A549 (cell line): ENCODE measurements around the gene TOMM20.

Experiments
- CEBPB ChIP-seq, 2 experiments: fragments of >200 bp in 1 of 2; sonication (Bioruptor Twin) in 1 of 2; formaldehyde crosslinking in 1 of 2; IDR thresholded peaks; 2 replicates each; pipeline ENCODE4 v1.6.1; 2012 to 2016
- CHD2 ChIP-seq: fragments of 150-350 bp; IDR thresholded peaks from 2 replicates; pipeline ENCODE4 v1.6.1; 2014; ENCODE audit warnings: low read length; ENCODE audit not compliant: partially characterized antibody
- CTCF ChIP-seq: fragments of >200 bp; sonication (Bioruptor Twin); formaldehyde crosslinking; IDR thresholded peaks from 3 replicates; pipeline ENCODE4 v1.5.1; 2016
- EP300 ChIP-seq, 2 experiments: fragments of >200 bp; sonication (Bioruptor Twin); formaldehyde crosslinking; IDR thresholded peaks; 2 replicates in 1 of 2; 3 replicates in 1 of 2; pipeline ENCODE4 v1.6.1; 2016 to 2017
- MAFK ChIP-seq: fragments of 450-650 bp; IDR thresholded peaks from 2 replicates; pipeline ENCODE4 v1.6.1; 2014; ENCODE audit not compliant: partially characterized antibody
- MYC ChIP-seq: IDR thresholded peaks from 2 replicates; pipeline ENCODE4 v1.6.1; 2012; ENCODE audit warnings: mild to moderate bottlenecking, inconsistent platforms, low read length, improper control_type of control experiment, borderline replicate concordance
- NFE2L2 ChIP-seq: fragments of 150-350 bp; conservative IDR thresholded peaks from 2 replicates; pipeline ENCODE4 v1.6.1; 2014; ENCODE audit warnings: low read length
- POLR2A ChIP-seq: IDR thresholded peaks from 2 replicates; pipeline ENCODE4 v1.6.1; 2012; ENCODE audit warnings: mild to moderate bottlenecking, low read length
- USF2 ChIP-seq: fragments of 450-650 bp; IDR thresholded peaks from 2 replicates; pipeline ENCODE4 v1.6.1; 2014; ENCODE audit warnings: antibody characterized with exemption

- TF ChIP-seq MYC: no peak
- TF ChIP-seq CHD2: no peak
- TF ChIP-seq CTCF: no peak
- no peak for TF ChIP-seq POLR2A
- TF ChIP-seq EP300 (IDR thresholded peaks at IDR 0.05): no peak
- TF ChIP-seq USF2: no peak
- TF ChIP-seq CEBPB (IDR thresholded peaks at IDR 0.05): no peak
- no peak for TF ChIP-seq MAFK
- TF ChIP-seq NFE2L2: no peak
Measured at GRCh38 chr1:235169986-235170385, 41.3 kb upstream of the TOMM20 start.
